Thyroid gland (tissue), 4 donors: ENCODE data around the gene HRNR. TPM values are rescaled to one million over a fixed set of nuclear protein-coding genes. Genes with fewer than 3 reads are reported as not detected.

Experiments used
- DNase-seq, 2 donors: peaks; one replicate each; pipeline ENCODE4 v3.0.0-alpha.2; 2019
- H3K27ac ChIP-seq, 3 donors: fragments of 200-600 bp; sonication (generic); 1 replicate in 2 of 3; 2 replicates in 1 of 3; pipeline ENCODE4 v1.5.1; 2016 to 2019; ENCODE audit warnings: mild to moderate bottlenecking in 1 of 3, moderate library complexity in 1 of 3
- H3K27me3 ChIP-seq: fragments of 200-600 bp; sonication (generic); one replicate; pipeline ENCODE4 v1.5.1; 2019
- H3K36me3 ChIP-seq, 2 donors: fragments of 200-600 bp; sonication (generic); one replicate each; pipeline ENCODE4 v1.5.1; 2016 to 2019
- H3K4me1 ChIP-seq, 2 donors: fragments of 200-600 bp; sonication (generic); one replicate each; pipeline ENCODE4 v1.5.1; 2017 to 2019
- H3K4me3 ChIP-seq, 3 donors: fragments of 200-600 bp; sonication (generic); replicated peaks in 1 of 3; 1 replicate in 2 of 3; 2 replicates in 1 of 3; pipeline ENCODE4 v1.5.1; 2016; ENCODE audit warnings: mild to moderate bottlenecking in 1 of 3
- H3K9me3 ChIP-seq: fragments of 200-600 bp; sonication (generic); one replicate; pipeline ENCODE4 v1.5.1; 2017
- CTCF ChIP-seq, 6 experiments: fragments of 200-600 bp in 3 of 6; fragments of 450-650 bp in 3 of 6; sonication (generic) in 3 of 6; IDR thresholded peaks; one replicate each; pipeline ENCODE4 v1.5.1; 2016 to 2019; ENCODE audit warnings: antibody characterized with exemption in 6 of 6, mild to moderate bottlenecking in 2 of 6, inconsistent platforms in 1 of 6, moderate library complexity in 1 of 6
- POLR2A ChIP-seq, 2 donors: fragments of 450-650 bp; IDR thresholded peaks; one replicate each; pipeline ENCODE4 v1.6.1; 2017; ENCODE audit warnings: antibody characterized with exemption in 2 of 2, mild to moderate bottlenecking in 2 of 2, moderate library complexity in 1 of 2
- WGBS, 2 donors: methylation state at CpG; one replicate each; pipeline ENCODE4 v1.1.5; 2017; 5-methylcytosine and 5-hydroxymethylcytosine counted together
- intact Hi-C: fragments of 100-400 bp; cut with DNase I; formaldehyde crosslinking; loops from one replicate; pipeline ENCODE4 v1.15.1; 2023
- total RNA-seq, 4 donors: library from RNA; depleted of rRNA; stranded (reverse); fragments of >200 nt; gene quantifications; one replicate each; pipeline ENCODE4 v1.2.3, GENCODE V29; 2016

HRNR gene
- total RNA-seq, 4 donors from 2014 or later: not detected

GRCh38 chr1:152197361-152197941 lies 26.5 kb downstream of the HRNR start:
- H3K4me1 ChIP-seq: no peaks in the 10 kb centered on the region
- no peak for DNase-seq
- TF ChIP-seq POLR2A (IDR thresholded peaks at IDR 0.05): no peak
- no peak for TF ChIP-seq CTCF (IDR thresholded peaks at IDR 0.05)
- H3K27me3 ChIP-seq: no peaks in the 10 kb centered on the region
- no peak overlapping the region for H3K27ac ChIP-seq
- no peaks in the 10 kb centered on the region for H3K36me3 ChIP-seq
- no peaks in the 10 kb centered on the region for H3K9me3 ChIP-seq
- H3K4me3 ChIP-seq: no peak overlapping the region
- intact Hi-C loops: no loop called here

GRCh38 chr1:152191711-152192110 lies 32.3 kb downstream of the HRNR start:
- Histone ChIP-seq H3K36me3 (no peaks in the 10 kb centered on the region), H3K9me3 (no peaks in the 10 kb centered on the region), H3K4me3 (no peak overlapping the region), H3K27ac (no peak overlapping the region), H3K4me1 (peaks cover 0 to 4% of the 10 kb centered on the region in 2 donors), H3K27me3 (no peaks in the 10 kb centered on the region)
- DNase-seq: no peak
- intact Hi-C loops: loop anchor here (5.0 kb wide), 1 partner anchor 251 kb away; no protein-coding TSS in a partner anchor
- TF ChIP-seq CTCF (IDR thresholded peaks at IDR 0.05): no peak
- TF ChIP-seq POLR2A (IDR thresholded peaks at IDR 0.05): no peak

- Histone ChIP-seq H3K4me3 (no peak overlapping the region), H3K27me3 (no peaks in the 10 kb centered on the region), H3K27ac (no peak overlapping the region), H3K36me3 (no peaks in the 10 kb centered on the region), H3K4me1 (peaks cover 0 to 4% of the 10 kb centered on the region in 2 donors), H3K9me3 (no peaks in the 10 kb centered on the region)
- WGBS, 2 donors: 72 to 76% methylated on average over 5 of the region's 5 CpGs
- no peak for DNase-seq
- intact Hi-C loops: loop anchor here (5.0 kb wide), 1 partner anchor 251 kb away; no protein-coding TSS in a partner anchor
- TF ChIP-seq CTCF (IDR thresholded peaks at IDR 0.05) (no peak), POLR2A (IDR thresholded peaks at IDR 0.05) (no peak)
Observed at GRCh38 chr1:152191260-152191659, 32.7 kb downstream of the HRNR start.

- H3K4me1 ChIP-seq: peaks cover 0 to 4% of the 10 kb centered on the region in 2 donors
- H3K27ac ChIP-seq: no peak overlapping the region
- intact Hi-C loops: loop anchor here (5.0 kb wide), 1 partner anchor 252 kb away; no protein-coding TSS in a partner anchor
- 59 to 66% methylated on average over 2 of the region's 2 CpGs for WGBS, 2 donors
- no peaks in the 10 kb centered on the region for H3K27me3 ChIP-seq
- TF ChIP-seq POLR2A (IDR thresholded peaks at IDR 0.05) (no peak), CTCF (IDR thresholded peaks at IDR 0.05) (no peak)
- no peaks in the 10 kb centered on the region for H3K9me3 ChIP-seq
- DNase-seq: no peak
- no peaks in the 10 kb centered on the region for H3K36me3 ChIP-seq
- H3K4me3 ChIP-seq: no peak overlapping the region
Observed at GRCh38 chr1:152190589-152190988, 33.4 kb downstream of the HRNR start.

- 23 to 27% methylated on average over 9 of the region's 9 CpGs for WGBS, 2 donors
- H3K27me3 ChIP-seq: no peaks in the 10 kb centered on the region
- TF ChIP-seq POLR2A (IDR thresholded peaks at IDR 0.05) (no peak), CTCF (IDR thresholded peaks at IDR 0.05) (peak; percentile 19 to 76 (median 62))
- DNase-seq: peak; percentile 65 to 68
- H3K4me3 ChIP-seq: peak overlapping the region in 2 of 3 donors; percentile 16 to 36
- intact Hi-C loops: loop anchor here (5.0 kb wide), 1 partner anchor 252 kb away; no protein-coding TSS in a partner anchor
- H3K36me3 ChIP-seq: no peaks in the 10 kb centered on the region
- no peaks in the 10 kb centered on the region for H3K9me3 ChIP-seq
- H3K27ac ChIP-seq: no peak overlapping the region
- H3K4me1 ChIP-seq: peaks cover 0 to 4% of the 10 kb centered on the region in 2 donors
Observed at GRCh38 chr1:152189657-152190442, 34.1 kb downstream of the HRNR start.
